Embryonic facial prominence (tissue), 1 donor: Measurements from ENCODE around the gene C1orf74.

Experiments
- DNase-seq: peaks from one replicate; pipeline ENCODE4 v3.0.0-alpha.2; 2016; ENCODE audit errors: extremely low spot score

C1orf74 gene

GRCh38 chr1:209746451-209747165 is 37.8 kb downstream of the C1orf74 start:
- DNase-seq = no peak

- no peak for DNase-seq
Observed at GRCh38 chr1:209743145-209743482, 41.2 kb downstream of the C1orf74 start.

- no peak for DNase-seq
Observed at GRCh38 chr1:209742409-209743144, 41.8 kb downstream of the C1orf74 start.

GRCh38 chr1:209741889-209742288 is 42.5 kb downstream of the C1orf74 start:
- DNase-seq = no peak

GRCh38 chr1:209741193-209741592 is 43.2 kb downstream of the C1orf74 start:
- no peak for DNase-seq

- DNase-seq = no peak
Observed at GRCh38 chr1:209738270-209738669, 46.1 kb downstream of the C1orf74 start.

GRCh38 chr1:209737118-209737505 is 47.2 kb downstream of the C1orf74 start:
- DNase-seq = no peak

- DNase-seq = no peak
Observed at GRCh38 chr1:209736490-209737117, 47.8 kb downstream of the C1orf74 start.

- DNase-seq = no peak
Observed at GRCh38 chr1:209733409-209734192, 50.8 kb downstream of the C1orf74 start.

- DNase-seq = no peak
Observed at GRCh38 chr1:209732725-209733124, 51.6 kb downstream of the C1orf74 start.

GRCh38 chr1:209729436-209729835 is 54.9 kb downstream of the C1orf74 start:
- DNase-seq = no peak
